ENCODE results near the gene P2RY4. TPM values are rescaled to one million over a fixed set of nuclear protein-coding genes. Genes with fewer than 3 reads are reported as not detected.
"Not testable (repeated sequence)": the region's sequence is repeated elsewhere in the genome, so short reads cannot be mapped to it uniquely, and the experiment has no call there.

Gene P2RY4
- polyA plus RNA-seq, 1 donor = 0.48 TPM

DNA sequence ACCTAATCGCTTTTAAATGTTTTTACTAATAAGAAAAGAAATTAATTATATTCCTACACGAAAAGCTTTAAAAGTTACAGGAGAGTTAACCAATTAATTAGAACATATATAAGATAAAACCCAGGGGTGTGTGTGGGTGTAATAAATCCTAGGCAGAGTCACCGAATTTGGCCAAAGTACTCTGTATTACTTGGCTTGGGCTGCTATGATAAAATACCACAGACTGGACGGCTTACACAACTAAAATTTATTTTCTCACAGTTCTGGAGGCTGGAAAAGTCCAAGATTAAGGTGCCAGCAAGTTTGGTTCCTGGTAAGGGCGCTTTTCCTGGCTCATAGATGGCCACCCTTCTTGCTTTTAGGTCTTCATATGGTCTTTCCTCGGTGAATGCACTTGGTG, 15.1 kb downstream of the P2RY4 start:
- DNase-seq = no peak

DNA sequence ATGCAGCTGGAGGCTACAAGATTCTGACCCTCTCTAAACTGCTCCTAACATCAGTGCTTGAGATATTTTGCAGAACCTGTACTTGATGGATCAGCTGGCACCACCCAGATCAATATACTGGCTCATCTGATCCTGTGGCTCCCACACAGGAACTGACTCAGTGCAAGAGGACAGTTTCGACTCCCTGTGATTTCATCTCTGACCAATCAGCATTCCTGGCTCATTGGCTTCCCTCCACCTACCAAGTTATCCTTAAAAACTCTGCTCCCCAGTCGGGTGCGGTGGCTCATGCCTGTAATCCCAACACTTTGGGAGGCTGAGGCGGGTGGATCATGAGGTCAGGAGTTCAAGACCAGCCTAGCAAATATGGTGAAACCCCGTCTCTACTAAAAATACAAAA, 16.4 kb downstream of the P2RY4 start:
- DNase-seq = not testable (repeated sequence)

DNA sequence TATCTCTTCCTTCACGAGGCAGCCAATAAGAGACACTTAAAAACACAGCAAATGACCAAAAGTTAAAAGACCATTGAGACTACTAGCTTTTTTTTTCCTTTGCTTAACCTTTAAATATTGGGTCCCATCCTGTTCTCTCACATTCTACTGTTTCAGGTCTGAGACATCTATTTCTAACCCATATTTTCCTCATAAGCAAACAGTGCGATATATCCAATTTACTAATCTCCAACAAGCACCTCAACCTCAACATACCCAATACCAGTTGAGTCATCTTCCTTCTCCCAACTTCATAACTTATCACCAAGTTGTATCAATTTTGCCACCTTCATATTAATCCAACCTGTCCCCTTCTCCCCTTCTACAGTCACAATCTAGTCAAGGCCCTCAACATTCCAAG, 18.5 kb downstream of the P2RY4 start:
- DNase-seq = no peak

DNA sequence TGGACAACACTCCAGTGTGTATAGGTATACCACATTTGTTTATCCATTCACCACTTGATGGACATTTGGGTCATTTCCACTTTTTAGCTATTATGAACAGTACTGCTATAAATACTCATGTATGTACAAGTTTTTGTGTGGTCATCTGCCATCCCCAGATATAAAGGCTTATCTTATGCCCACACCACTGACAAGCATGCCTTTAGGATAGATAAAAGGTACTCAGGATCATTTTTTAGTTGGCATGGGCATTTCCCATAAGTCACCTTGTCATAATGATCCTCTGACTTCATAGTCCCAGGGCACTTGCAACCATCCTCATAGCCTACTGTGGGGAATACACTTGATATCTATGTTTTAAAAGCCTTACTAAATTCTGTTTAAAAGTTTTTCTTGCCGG, 19.3 kb downstream of the P2RY4 start:
- DNase-seq = no peak

DNA sequence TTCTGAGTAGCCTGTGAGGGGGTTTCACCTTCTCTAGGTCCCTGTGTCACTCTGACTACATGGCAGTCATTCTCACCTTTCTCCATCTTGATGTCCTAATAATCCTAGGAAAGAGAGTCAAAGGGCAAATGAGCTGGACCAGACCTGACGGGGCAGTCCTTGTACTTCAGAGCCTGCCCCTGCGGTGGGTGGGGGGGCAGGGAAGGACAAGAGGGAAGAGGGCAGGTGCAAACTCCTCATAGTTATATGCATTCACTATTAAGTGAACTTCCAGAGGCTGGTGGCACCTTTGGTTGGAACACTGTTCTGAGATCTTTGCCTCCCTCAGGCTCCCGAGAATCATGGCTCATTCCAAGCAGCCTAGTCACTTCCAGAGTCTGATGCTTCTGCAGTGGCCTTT, 25.6 kb downstream of the P2RY4 start, which contains the start of gene AWAT1:
AWAT1 (plus strand) TSS at position 301 of the 400 bp plus-strand sequence; CDS start at position 342, 41 bp downstream.
- DNase-seq = no peak

DNA sequence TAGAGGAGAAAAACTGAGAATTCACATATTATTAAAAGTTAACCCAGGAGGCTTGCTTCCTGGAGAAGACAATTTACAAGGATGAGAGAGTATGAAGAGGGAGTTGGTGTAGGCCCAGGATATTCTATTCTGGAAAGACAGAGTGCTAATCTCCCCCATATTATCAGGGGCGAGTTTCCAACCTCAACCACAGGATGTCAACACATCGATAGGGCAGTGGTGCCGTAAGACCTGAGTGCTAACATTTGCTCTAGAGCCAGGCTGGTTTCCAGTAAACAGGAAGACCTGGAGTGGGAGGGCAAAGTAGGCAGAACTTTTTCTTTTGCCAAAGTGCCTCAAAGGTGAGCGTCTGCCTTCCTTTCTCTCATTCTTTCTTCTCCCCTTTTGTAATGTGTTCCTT, 28.3 kb downstream of the P2RY4 start:
- no peak for DNase-seq

DNA sequence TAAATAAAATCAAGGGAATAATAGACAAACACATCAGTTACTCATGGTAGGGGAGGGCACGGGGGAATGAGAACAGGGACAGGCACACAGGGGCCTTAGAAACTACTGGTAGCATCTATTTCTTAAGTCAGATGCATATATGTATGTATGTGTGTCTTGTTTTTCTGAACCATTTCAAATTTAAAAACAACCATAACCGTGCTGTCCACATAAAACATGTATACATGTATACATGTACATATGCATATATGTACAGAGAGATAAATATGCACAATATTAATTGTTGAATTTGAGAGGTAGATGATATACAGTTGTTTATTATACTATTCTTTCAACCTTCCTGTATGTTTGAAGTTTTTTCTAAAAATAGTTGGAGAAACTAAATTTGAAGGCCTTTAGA, 33.3 kb downstream of the P2RY4 start:
- DNase-seq = no peak

DNA sequence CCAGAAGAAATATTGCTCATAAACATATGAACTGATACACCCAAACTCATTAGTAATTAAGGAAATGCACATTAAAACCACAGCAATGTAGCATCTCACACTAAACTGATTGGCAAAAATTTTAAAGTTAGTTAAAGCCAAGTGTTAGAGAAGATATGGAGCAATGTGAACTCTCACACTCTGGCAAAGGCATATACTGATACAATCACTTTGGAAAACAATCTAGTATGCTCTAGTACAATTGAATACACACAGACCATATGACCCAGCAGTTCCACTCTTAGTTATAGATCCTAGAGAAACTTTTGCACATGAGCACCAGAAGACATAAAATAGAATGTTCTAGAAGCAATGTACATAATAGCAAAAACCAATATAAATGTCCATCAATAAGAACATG, 34.0 kb downstream of the P2RY4 start:
- DNase-seq = no peak

DNA sequence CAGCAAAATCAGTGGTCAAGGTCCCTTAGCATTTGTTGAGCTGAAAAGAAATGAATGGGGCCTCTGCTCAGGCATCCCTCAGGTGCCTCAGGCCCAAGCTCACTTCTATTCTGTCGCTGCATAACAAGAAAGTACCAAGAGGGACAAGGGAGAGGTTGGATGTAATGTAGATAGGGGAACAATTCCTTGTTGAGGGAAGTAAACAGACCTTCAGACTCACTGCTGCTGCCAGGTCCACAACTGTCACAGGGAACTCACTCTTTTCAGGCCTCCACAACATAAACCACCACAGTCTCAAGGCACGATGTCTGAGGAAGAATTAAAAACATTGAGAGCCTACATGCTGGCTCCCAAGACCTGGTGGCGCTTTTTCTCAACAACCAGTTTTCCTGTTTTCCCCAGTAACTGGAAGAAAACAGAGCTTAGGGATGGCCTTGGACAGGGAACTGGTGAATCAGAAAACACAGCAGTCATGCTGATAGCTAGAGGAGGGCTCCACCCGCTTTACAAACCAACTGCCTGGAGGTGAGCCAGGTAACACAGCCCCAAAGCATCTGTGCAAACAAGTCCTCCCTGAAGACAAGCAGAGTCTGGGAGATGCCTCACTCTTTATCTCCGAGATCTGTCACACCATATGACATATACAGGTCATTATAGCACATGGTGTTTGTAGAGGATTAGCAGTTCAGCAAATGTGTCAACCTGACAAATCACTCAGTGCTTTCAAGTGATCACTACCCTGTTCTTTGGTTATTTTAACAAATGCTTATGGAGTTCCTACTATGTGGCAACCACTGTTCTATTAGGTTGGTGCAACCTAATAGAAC, 39.9 kb downstream of the P2RY4 start:
- DNase-seq = no peak

DNA sequence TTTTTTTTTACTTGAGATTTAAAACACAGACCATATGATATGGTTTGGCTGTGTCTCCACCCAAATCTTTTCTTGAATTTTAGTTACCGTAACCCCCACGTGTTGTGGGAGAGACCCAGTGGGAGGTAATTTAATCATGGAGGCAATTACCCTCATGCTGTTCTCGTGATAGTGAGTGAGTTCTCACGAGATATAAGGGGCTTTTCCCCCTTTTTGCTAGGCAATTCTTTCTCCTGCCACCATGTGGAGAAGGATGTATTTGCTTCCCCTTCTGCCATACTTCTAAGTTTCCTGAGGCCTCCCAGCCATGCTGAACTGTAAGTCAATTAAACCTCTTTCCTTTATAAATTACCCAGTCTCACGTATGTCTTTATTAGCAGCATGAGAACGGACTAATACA, 50.4 kb downstream of the P2RY4 start:
- DNase-seq = not testable (repeated sequence)

DNA sequence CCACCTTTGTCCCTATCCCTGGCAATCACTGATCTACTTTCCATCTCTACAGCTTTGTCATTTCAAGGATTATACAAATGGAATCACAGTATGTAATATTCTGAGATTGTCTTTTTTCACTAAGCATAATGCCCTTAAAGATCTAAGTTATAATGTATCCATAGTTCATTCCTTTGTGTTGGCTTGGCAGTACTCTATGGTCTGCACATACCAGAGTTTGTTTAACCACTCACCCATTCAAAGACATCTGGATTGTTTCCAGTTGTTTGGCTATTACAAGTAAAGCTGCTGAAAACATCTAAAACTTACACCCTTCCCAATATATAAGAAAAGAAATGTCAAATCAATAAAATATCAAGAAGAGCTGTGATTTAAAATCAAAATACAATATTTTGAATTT, 51.5 kb downstream of the P2RY4 start:
- DNase-seq = no peak

Other genes starting within 250 kb of the P2RY4 start
- gene AWAT2, start 210.3 kb downstream of the P2RY4 start, polyA plus RNA-seq (ENCODE audit: insufficient read length) = not detected
- gene OTUD6A, start 197.7 kb downstream of the P2RY4 start, polyA plus RNA-seq (ENCODE audit: insufficient read length) = not detected
- gene IGBP1, start 126.8 kb downstream of the P2RY4 start, polyA plus RNA-seq (ENCODE audit: insufficient read length) = 101 TPM
- 0.12 TPM for gene DGAT2L6, start 82.7 kb downstream of the P2RY4 start, polyA plus RNA-seq (ENCODE audit: insufficient read length)
- 0.15 TPM for gene AWAT1, start 25.5 kb downstream of the P2RY4 start, polyA plus RNA-seq (ENCODE audit: insufficient read length)
- gene ARR3, start 8.1 kb upstream of the P2RY4 start, polyA plus RNA-seq (ENCODE audit: insufficient read length) = 1.6 TPM
- gene RAB41, start 22.0 kb upstream of the P2RY4 start, polyA plus RNA-seq (ENCODE audit: insufficient read length) = 1.6 TPM
- 55.9 TPM for gene PDZD11, start 29.7 kb upstream of the P2RY4 start, polyA plus RNA-seq (ENCODE audit: insufficient read length)
- 26.0 TPM for gene KIF4A, start 29.9 kb upstream of the P2RY4 start, polyA plus RNA-seq (ENCODE audit: insufficient read length)
- gene GDPD2, start 163.1 kb upstream of the P2RY4 start, polyA plus RNA-seq (ENCODE audit: insufficient read length) = 1.9 TPM
- gene DLG3, start 184.6 kb upstream of the P2RY4 start, polyA plus RNA-seq (ENCODE audit: insufficient read length) = 49.8 TPM

Data from left kidney (tissue), 2 donors.